ENCODE results near the gene GNG7.

- no peak for TF ChIP-seq POLR2A (IDR thresholded peaks at IDR 0.05)
- TF ChIP-seq CTCF (IDR thresholded peaks at IDR 0.05) = no peak
- no peak for TF ChIP-seq EP300 (IDR thresholded peaks at IDR 0.05)
These were observed 211.8 kb downstream of the GNG7 start for GRCh38 chr19:2490659-2491058.

Data from suprapubic skin (tissue), 3 donors.